HG03045 (cell line): ENCODE measurements around the gene PRPF31.
"Not testable (repeated sequence)": the region's sequence is repeated elsewhere in the genome, so short reads cannot be mapped to it uniquely, and the experiment has no call there.

Experiments
- ATAC-seq: cut with Tn5 transposase; IDR thresholded peaks from one replicate; pipeline ENCODE4 v1.9.1; 2021; ENCODE audit warnings: mild to moderate bottlenecking, moderate library complexity; ENCODE audit not compliant: unreplicated experiment

Gene PRPF31

GRCh38 chr19:54160182-54160811 lies 44.7 kb downstream of the PRPF31 start:
- ATAC-seq: no peak

GRCh38 chr19:54160854-54161253 lies 45.3 kb downstream of the PRPF31 start:
- ATAC-seq: no peak

GRCh38 chr19:54162241-54162805 lies 46.8 kb downstream of the PRPF31 start:
- ATAC-seq: no peak

GRCh38 chr19:54162884-54163283 lies 47.3 kb downstream of the PRPF31 start:
- no peak for ATAC-seq

GRCh38 chr19:54164369-54165068 lies 49.0 kb downstream of the PRPF31 start:
- ATAC-seq: no peak

- ATAC-seq: no peak
Measured at GRCh38 chr19:54165222-54165621, 49.7 kb downstream of the PRPF31 start.

- ATAC-seq: no peak
Measured at GRCh38 chr19:54168174-54168917, 52.8 kb downstream of the PRPF31 start.

GRCh38 chr19:54169149-54169740 lies 53.7 kb downstream of the PRPF31 start:
- no peak for ATAC-seq

- not testable (repeated sequence) for ATAC-seq
Measured at GRCh38 chr19:54171736-54172431, 56.3 kb downstream of the PRPF31 start.

- no peak for ATAC-seq
Measured at GRCh38 chr19:54172471-54173358, 57.2 kb downstream of the PRPF31 start, which contains the start of gene TMC4. Gene TMC4, minus strand, starts transcription at chr19:54173160. Its CDS starts 43 bp downstream, at chr19:54173117.

GRCh38 chr19:54173359-54173699 lies 57.8 kb downstream of the PRPF31 start:
- ATAC-seq: no peak

GRCh38 chr19:54173951-54174834 lies 58.6 kb downstream of the PRPF31 start:
- ATAC-seq: no peak

- no peak for ATAC-seq
Measured at GRCh38 chr19:54178581-54179261, 63.2 kb downstream of the PRPF31 start.

GRCh38 chr19:54179262-54179852 lies 63.8 kb downstream of the PRPF31 start:
- ATAC-seq: no peak

GRCh38 chr19:54179921-54180461 lies 64.4 kb downstream of the PRPF31 start:
- ATAC-seq: no peak

GRCh38 chr19:54180691-54181091 lies 65.1 kb downstream of the PRPF31 start:
- no peak for ATAC-seq
